CD8-positive, alpha-beta memory T cell (primary cell): ENCODE results near the gene RYK. TPM values are rescaled to one million over a fixed set of nuclear protein-coding genes. Genes with fewer than 3 reads are reported as not detected.

Source experiments
- CTCF ChIA-PET: fragments of 350-600 bp; sonication (Branson Sonifier 250); formaldehyde crosslinking; loops from one replicate; lab custom pipeline; 2021; ENCODE audit warnings: antibody characterized with exemption; lab: Charles Lee
- POLR2A ChIA-PET: fragments of 350-600 bp; sonication (Branson Sonifier 250); formaldehyde crosslinking; loops from one replicate; lab custom pipeline; 2021; ENCODE audit warnings: antibody characterized with exemption; lab: Charles Lee
- DNase-seq, 5 donors: peaks; one replicate each; pipeline versions ENCODE4 v3.0.0 to v3.0.0-alpha.2; 2020 to 2022; ENCODE audit warnings: mixed read lengths in 1 of 5
- H3K27ac ChIP-seq: one replicate; pipeline ENCODE4 v1.7.0; 2013; ENCODE audit warnings: low read depth, mild to moderate bottlenecking, low read length, moderate library complexity
- H3K27me3 ChIP-seq: 2 replicates; pipeline ENCODE4 v1.7.0; 2013; ENCODE audit warnings: low read length, mild to moderate bottlenecking; ENCODE audit not compliant: insufficient read depth, poor library complexity, severe bottlenecking
- H3K36me3 ChIP-seq: 2 replicates; pipeline ENCODE4 v1.7.0; 2013; ENCODE audit warnings: mild to moderate bottlenecking, low read length, moderate library complexity; ENCODE audit not compliant: insufficient read depth
- H3K4me1 ChIP-seq: 2 replicates; pipeline ENCODE4 v1.7.0; 2013; ENCODE audit warnings: mild to moderate bottlenecking, low read length, moderate library complexity; ENCODE audit not compliant: insufficient read depth
- H3K4me3 ChIP-seq: 2 replicates; pipeline ENCODE4 v1.7.0; 2013; ENCODE audit warnings: mild to moderate bottlenecking, low read length
- H3K9me3 ChIP-seq: 2 replicates; pipeline ENCODE4 v1.7.0; 2013; ENCODE audit warnings: mild to moderate bottlenecking, low read length
- H3K27ac Mint-ChIP-seq, 8 donors: one replicate each; pipeline ENCODE4 v1.8.0; 2020 to 2021; ENCODE audit warnings: mixed read lengths in 8 of 8, mild to moderate bottlenecking in 6 of 8, inconsistent platforms in 3 of 8, moderate library complexity in 3 of 8
- H3K27me3 Mint-ChIP-seq, 2 donors: one replicate each; pipeline ENCODE4 v1.8.0; 2020 to 2021; ENCODE audit warnings: mixed read lengths in 2 of 2, mild to moderate bottlenecking in 1 of 2, moderate library complexity in 1 of 2
- H3K36me3 Mint-ChIP-seq, 3 donors: one replicate each; pipeline ENCODE4 v1.8.0; 2020 to 2021; ENCODE audit warnings: mixed read lengths in 3 of 3, inconsistent platforms in 1 of 3, mild to moderate bottlenecking in 1 of 3
- H3K4me1 Mint-ChIP-seq, 3 donors: one replicate each; pipeline ENCODE4 v1.8.0; 2020 to 2021; ENCODE audit warnings: mixed read lengths in 3 of 3, inconsistent platforms in 1 of 3, mild to moderate bottlenecking in 1 of 3
- H3K4me3 Mint-ChIP-seq, 7 donors: one replicate each; pipeline ENCODE4 v1.8.0; 2020 to 2021; ENCODE audit warnings: mixed read lengths in 7 of 7, mild to moderate bottlenecking in 6 of 7, moderate library complexity in 4 of 7, inconsistent platforms in 2 of 7
- H3K9me3 Mint-ChIP-seq, 5 donors: one replicate each; pipeline ENCODE4 v1.8.0; 2020 to 2022; ENCODE audit warnings: mixed read lengths in 5 of 5, mild to moderate bottlenecking in 3 of 5, moderate library complexity in 2 of 5, inconsistent platforms in 1 of 5
- polyA plus RNA-seq: library from polyadenylated mRNA; unstranded; fragments of 300-500 nt; fragmentation: Illumina TruSeq; gene quantifications from one replicate; pipeline ENCODE4 v1.2.3, GENCODE V29; 2021
- total RNA-seq, 2 experiments: library from RNA; stranded (reverse); gene quantifications; one replicate each; pipeline ENCODE4 v1.2.3, GENCODE V29; 2021

Gene RYK
- total and polyA plus RNA-seq, 3 experiments from 2014 or later: 13.3 to 26.1 (median 23.0) TPM

DNA sequence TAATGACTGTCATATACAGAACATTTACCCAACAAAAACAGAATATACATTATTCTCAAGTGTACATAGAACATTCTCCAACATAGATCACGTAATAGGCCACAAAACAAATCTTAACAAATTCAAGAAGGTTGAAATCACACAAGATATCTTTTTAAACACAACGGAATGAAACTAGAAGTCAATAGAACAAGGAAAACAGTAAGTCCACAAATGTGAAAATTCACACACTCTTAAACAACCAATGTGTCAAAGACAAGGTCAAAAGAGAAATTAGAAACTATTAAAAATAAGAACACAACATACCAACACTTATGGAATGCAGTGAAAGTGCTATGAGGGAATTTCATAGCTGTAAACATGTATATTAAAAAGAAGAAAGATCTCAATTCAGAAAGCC, 139.7 kb downstream of the RYK start:
- POLR2A ChIA-PET: no interaction called here
- H3K27ac ChIP-seq: no peak overlapping the region
- H3K27ac Mint-ChIP-seq: no peak overlapping the region

More for the DNA sequence above, 139.7 kb downstream of the RYK start:
- Mint-ChIP-seq H3K27me3 (peaks cover 4 to 20% of the 10 kb centered on the region in 2 donors), H3K4me3 (no peak overlapping the region), H3K9me3 (peaks cover 8 to 29% (median 15%) of the 10 kb centered on the region in 5 donors), H3K36me3 (peaks cover 0 to 21% (median 2%) of the 10 kb centered on the region in 3 donors), H3K4me1 (no peaks in the 10 kb centered on the region)
- Histone ChIP-seq H3K4me1 (no peaks in the 10 kb centered on the region), H3K4me3 (no peak overlapping the region), H3K36me3 (no peaks in the 10 kb centered on the region), H3K27me3 (no peaks in the 10 kb centered on the region), H3K9me3 (no peaks in the 10 kb centered on the region)
- CTCF ChIA-PET: no interaction called here
- no peak for DNase-seq

Other genes starting within 250 kb of the RYK start
- not detected for gene SLCO2A1, start 220.9 kb downstream of the RYK start, total RNA-seq
- gene SLCO2A1, start 220.9 kb downstream of the RYK start, polyA plus RNA-seq: not detected
- gene AMOTL2, start 123.6 kb upstream of the RYK start, total RNA-seq: not detected
- 0.10 TPM for gene AMOTL2, start 123.6 kb upstream of the RYK start, polyA plus RNA-seq
- 10 to 100 TPM; 41.0 to 42.0 TPM for gene ANAPC13, start 235.1 kb upstream of the RYK start, total RNA-seq
- gene ANAPC13, start 235.1 kb upstream of the RYK start, polyA plus RNA-seq: 84.6 TPM
- 10 to 100 TPM; 21.1 to 21.3 TPM for gene CEP63, start 235.2 kb upstream of the RYK start, total RNA-seq
- 19.3 TPM for gene CEP63, start 235.2 kb upstream of the RYK start, polyA plus RNA-seq